ENCODE measurements around the gene CD109. TPM values are rescaled to one million over a fixed set of nuclear protein-coding genes. Genes with fewer than 3 reads are reported as not detected.

The CD109 gene
- total and polyA plus RNA-seq, 2 of the 8 experiments (the other 6 are each of a cell fraction or from before 2014, with no cell fraction given) = 1.4 to 5.3 TPM

DNA sequence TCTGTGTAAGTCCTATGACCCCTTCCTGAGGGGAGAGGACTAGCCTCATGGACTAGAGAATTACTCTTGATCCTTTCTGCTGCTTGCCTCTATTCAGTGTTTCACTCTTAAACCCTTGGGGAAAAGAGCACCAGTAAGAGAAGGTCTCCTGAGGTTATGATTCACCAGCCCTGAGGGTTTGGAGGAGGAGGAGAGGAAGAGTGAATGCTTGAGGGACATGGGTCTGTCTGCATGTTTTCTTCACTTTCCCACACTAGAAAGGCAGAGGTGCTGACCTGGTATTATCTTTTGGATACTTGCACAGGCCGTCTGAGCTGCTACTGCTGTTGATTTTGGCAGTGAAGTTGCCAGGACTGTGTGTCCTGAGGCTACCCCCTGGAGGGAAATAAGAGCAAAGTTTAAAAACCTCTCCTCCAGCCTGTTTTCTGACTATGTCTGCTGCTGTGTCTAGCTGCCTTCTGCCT is 78.3 kb downstream of the CD109 start (continued):
- TF ChIP-seq, protein P1, sequence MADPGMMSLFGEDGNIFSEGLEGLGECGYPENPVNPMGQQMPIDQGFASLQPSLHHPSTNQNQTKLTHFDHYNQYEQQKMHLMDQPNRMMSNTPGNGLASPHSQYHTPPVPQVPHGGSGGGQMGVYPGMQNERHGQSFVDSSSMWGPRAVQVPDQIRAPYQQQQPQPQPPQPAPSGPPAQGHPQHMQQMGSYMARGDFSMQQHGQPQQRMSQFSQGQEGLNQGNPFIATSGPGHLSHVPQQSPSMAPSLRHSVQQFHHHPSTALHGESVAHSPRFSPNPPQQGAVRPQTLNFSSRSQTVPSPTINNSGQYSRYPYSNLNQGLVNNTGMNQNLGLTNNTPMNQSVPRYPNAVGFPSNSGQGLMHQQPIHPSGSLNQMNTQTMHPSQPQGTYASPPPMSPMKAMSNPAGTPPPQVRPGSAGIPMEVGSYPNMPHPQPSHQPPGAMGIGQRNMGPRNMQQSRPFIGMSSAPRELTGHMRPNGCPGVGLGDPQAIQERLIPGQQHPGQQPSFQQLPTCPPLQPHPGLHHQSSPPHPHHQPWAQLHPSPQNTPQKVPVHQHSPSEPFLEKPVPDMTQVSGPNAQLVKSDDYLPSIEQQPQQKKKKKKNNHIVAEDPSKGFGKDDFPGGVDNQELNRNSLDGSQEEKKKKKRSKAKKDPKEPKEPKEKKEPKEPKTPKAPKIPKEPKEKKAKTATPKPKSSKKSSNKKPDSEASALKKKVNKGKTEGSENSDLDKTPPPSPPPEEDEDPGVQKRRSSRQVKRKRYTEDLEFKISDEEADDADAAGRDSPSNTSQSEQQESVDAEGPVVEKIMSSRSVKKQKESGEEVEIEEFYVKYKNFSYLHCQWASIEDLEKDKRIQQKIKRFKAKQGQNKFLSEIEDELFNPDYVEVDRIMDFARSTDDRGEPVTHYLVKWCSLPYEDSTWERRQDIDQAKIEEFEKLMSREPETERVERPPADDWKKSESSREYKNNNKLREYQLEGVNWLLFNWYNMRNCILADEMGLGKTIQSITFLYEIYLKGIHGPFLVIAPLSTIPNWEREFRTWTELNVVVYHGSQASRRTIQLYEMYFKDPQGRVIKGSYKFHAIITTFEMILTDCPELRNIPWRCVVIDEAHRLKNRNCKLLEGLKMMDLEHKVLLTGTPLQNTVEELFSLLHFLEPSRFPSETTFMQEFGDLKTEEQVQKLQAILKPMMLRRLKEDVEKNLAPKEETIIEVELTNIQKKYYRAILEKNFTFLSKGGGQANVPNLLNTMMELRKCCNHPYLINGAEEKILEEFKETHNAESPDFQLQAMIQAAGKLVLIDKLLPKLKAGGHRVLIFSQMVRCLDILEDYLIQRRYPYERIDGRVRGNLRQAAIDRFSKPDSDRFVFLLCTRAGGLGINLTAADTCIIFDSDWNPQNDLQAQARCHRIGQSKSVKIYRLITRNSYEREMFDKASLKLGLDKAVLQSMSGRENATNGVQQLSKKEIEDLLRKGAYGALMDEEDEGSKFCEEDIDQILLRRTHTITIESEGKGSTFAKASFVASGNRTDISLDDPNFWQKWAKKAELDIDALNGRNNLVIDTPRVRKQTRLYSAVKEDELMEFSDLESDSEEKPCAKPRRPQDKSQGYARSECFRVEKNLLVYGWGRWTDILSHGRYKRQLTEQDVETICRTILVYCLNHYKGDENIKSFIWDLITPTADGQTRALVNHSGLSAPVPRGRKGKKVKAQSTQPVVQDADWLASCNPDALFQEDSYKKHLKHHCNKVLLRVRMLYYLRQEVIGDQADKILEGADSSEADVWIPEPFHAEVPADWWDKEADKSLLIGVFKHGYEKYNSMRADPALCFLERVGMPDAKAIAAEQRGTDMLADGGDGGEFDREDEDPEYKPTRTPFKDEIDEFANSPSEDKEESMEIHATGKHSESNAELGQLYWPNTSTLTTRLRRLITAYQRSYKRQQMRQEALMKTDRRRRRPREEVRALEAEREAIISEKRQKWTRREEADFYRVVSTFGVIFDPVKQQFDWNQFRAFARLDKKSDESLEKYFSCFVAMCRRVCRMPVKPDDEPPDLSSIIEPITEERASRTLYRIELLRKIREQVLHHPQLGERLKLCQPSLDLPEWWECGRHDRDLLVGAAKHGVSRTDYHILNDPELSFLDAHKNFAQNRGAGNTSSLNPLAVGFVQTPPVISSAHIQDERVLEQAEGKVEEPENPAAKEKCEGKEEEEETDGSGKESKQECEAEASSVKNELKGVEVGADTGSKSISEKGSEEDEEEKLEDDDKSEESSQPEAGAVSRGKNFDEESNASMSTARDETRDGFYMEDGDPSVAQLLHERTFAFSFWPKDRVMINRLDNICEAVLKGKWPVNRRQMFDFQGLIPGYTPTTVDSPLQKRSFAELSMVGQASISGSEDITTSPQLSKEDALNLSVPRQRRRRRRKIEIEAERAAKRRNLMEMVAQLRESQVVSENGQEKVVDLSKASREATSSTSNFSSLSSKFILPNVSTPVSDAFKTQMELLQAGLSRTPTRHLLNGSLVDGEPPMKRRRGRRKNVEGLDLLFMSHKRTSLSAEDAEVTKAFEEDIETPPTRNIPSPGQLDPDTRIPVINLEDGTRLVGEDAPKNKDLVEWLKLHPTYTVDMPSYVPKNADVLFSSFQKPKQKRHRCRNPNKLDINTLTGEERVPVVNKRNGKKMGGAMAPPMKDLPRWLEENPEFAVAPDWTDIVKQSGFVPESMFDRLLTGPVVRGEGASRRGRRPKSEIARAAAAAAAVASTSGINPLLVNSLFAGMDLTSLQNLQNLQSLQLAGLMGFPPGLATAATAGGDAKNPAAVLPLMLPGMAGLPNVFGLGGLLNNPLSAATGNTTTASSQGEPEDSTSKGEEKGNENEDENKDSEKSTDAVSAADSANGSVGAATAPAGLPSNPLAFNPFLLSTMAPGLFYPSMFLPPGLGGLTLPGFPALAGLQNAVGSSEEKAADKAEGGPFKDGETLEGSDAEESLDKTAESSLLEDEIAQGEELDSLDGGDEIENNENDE (IDR thresholded peaks at IDR 0.05; ENCODE audit: insufficient replicate concordance, low read length) = no peak
- TF ChIP-seq SIN3A (conservative IDR thresholded peaks at IDR 0.05 in 1 of 2, IDR thresholded peaks at IDR 0.05 in 1 of 2; ENCODE audit: low read depth in 1 of 2, low read length in 2 of 2) (no peak), NRF1 (IDR thresholded peaks at IDR 0.05; ENCODE audit: low read depth, low read length) (no peak), TEAD4 (IDR thresholded peaks at IDR 0.05; ENCODE audit: low read depth, low read length) (no peak), CEBPB (IDR thresholded peaks at IDR 0.05; ENCODE audit: low read depth, low read length) (no peak), ZNF274 (IDR thresholded peaks at IDR 0.05; ENCODE audit: borderline replicate concordance, extremely low read depth, low read length) (no peak), CREB1 (IDR thresholded peaks at IDR 0.05) (no peak), RXRA (IDR thresholded peaks at IDR 0.05; ENCODE audit: insufficient read depth, low read depth, low read length) (no peak), RBBP5 (IDR thresholded peaks at IDR 0.05; ENCODE audit: borderline replicate concordance, low read depth, low read length) (no peak)

Data from H1 (cell line).